WTC11 (cell line): ENCODE measurements around the gene GOLPH3. TPM values are rescaled to one million over a fixed set of nuclear protein-coding genes. Genes with fewer than 3 reads are reported as not detected.

Source experiments
- ATAC-seq: fragments of 200-7000 bp; cut with Tn5 transposase; 2 replicates; pipeline ENCODE4 v1.10.0; 2021; ENCODE audit warnings: mild to moderate bottlenecking, moderate library complexity
- CTCF ChIA-PET: fragments of 300-600 bp; sonication (Branson Sonifier 250); formaldehyde crosslinking; loops from one replicate; lab custom pipeline; 2021; ENCODE audit warnings: antibody characterized with exemption; lab: Charles Lee
- POLR2A ChIA-PET: fragments of 350-600 bp; sonication (Branson Sonifier 250); formaldehyde crosslinking; loops from one replicate; lab custom pipeline; 2021; ENCODE audit warnings: antibody characterized with exemption; lab: Charles Lee
- DNase-seq: peaks from one replicate; pipeline ENCODE4 v3.0.0; 2021; ENCODE audit warnings: low spot score
- H3K27ac Mint-ChIP-seq: 2 replicates; pipeline ENCODE4 v1.8.0; 2021; ENCODE audit warnings: mixed read lengths
- H3K27me3 Mint-ChIP-seq: 2 replicates; pipeline ENCODE4 v1.8.0; 2021; ENCODE audit warnings: low read depth, mild to moderate bottlenecking, moderate library complexity, mixed read lengths
- H3K36me3 Mint-ChIP-seq: 2 replicates; pipeline ENCODE4 v1.8.0; 2021; ENCODE audit warnings: mixed read lengths
- H3K4me1 Mint-ChIP-seq: 2 replicates; pipeline ENCODE4 v1.8.0; 2022; ENCODE audit warnings: mixed read lengths
- H3K4me3 Mint-ChIP-seq: 2 replicates; pipeline ENCODE4 v1.8.0; 2021; ENCODE audit warnings: mild to moderate bottlenecking, moderate library complexity, mixed read lengths
- H3K9me3 Mint-ChIP-seq: 2 replicates; pipeline ENCODE4 v1.8.0; 2021; ENCODE audit warnings: mixed read lengths
- AR ChIP-seq: fragments of 250-450 bp; sonication (Bioruptor Pico); IDR thresholded peaks from 2 replicates; pipeline ENCODE4 v1.9.0; 2021; ENCODE audit warnings: mild to moderate bottlenecking
- ATF2 ChIP-seq: sonication (generic); formaldehyde crosslinking; IDR thresholded peaks from 2 replicates; pipeline ENCODE4 v1.8.1; 2022; ENCODE audit warnings: low read depth, missing genetic modification reagents, borderline replicate concordance
- CTCF ChIP-seq: fragments of 200-600 bp; IDR thresholded peaks from 2 replicates; pipeline ENCODE4 v1.8.0; 2022; ENCODE audit warnings: antibody characterized with exemption
- E2F1 ChIP-seq: sonication (generic); formaldehyde crosslinking; IDR thresholded peaks from 2 replicates; pipeline ENCODE4 v1.8.0; 2022; ENCODE audit warnings: mild to moderate bottlenecking, missing genetic modification reagents
- ERG ChIP-seq: fragments of 250-450 bp; sonication (Bioruptor Pico); IDR thresholded peaks from 2 replicates; pipeline ENCODE4 v1.8.0; 2021; ENCODE audit warnings: mild to moderate bottlenecking
- FOXP4 ChIP-seq: sonication (generic); formaldehyde crosslinking; IDR thresholded peaks from 2 replicates; pipeline ENCODE4 v1.8.0; 2022; ENCODE audit warnings: mild to moderate bottlenecking, missing genetic modification reagents
- HMGA2 ChIP-seq: fragments of 250-450 bp; sonication (Bioruptor Pico); IDR thresholded peaks from 2 replicates; pipeline ENCODE4 v1.4.0; 2021; ENCODE audit warnings: mild to moderate bottlenecking, moderate library complexity
- NFE2L1 ChIP-seq: sonication (generic); formaldehyde crosslinking; IDR thresholded peaks from 2 replicates; pipeline ENCODE4 v1.8.1; 2023; ENCODE audit warnings: missing genetic modification reagents
- PRDM15 ChIP-seq: sonication (generic); formaldehyde crosslinking; IDR thresholded peaks from 2 replicates; pipeline ENCODE4 v1.8.0; 2022; ENCODE audit warnings: missing genetic modification reagents
- PRRX2 ChIP-seq: fragments of 250-450 bp; sonication (Bioruptor Pico); IDR thresholded peaks from 2 replicates; pipeline ENCODE4 v1.8.0; 2021; ENCODE audit warnings: mild to moderate bottlenecking
- SOX15 ChIP-seq: fragments of 250-450 bp; sonication (Bioruptor Pico); IDR thresholded peaks from 2 replicates; pipeline ENCODE4 v1.9.0; 2021; ENCODE audit warnings: mild to moderate bottlenecking
- STAT6 ChIP-seq: sonication (generic); formaldehyde crosslinking; conservative IDR thresholded peaks from 2 replicates; pipeline ENCODE4 v1.8.1; 2023; ENCODE audit warnings: mild to moderate bottlenecking, low read depth, missing genetic modification reagents, moderate library complexity
- TP53 ChIP-seq: sonication (generic); formaldehyde crosslinking; IDR thresholded peaks from 2 replicates; pipeline ENCODE4 v1.8.1; 2023; ENCODE audit warnings: mild to moderate bottlenecking, missing genetic modification reagents
- ZBTB21 ChIP-seq: sonication (generic); formaldehyde crosslinking; IDR thresholded peaks from 2 replicates; pipeline ENCODE4 v1.8.1; 2023; ENCODE audit warnings: mild to moderate bottlenecking, missing genetic modification reagents, borderline replicate concordance
- ZNF138 ChIP-seq: sonication (generic); formaldehyde crosslinking; conservative IDR thresholded peaks from 2 replicates; pipeline ENCODE4 v1.8.1; 2022; ENCODE audit warnings: mild to moderate bottlenecking, moderate library complexity, missing genetic modification reagents
- ZNF671 ChIP-seq: fragments of 250-450 bp; sonication (Bioruptor Pico); IDR thresholded peaks from 2 replicates; pipeline ENCODE4 v1.8.0; 2021; ENCODE audit warnings: mild to moderate bottlenecking
- total RNA-seq: library from RNA; stranded (reverse); gene quantifications from 3 replicates; pipeline ENCODE4 v1.2.3, GENCODE V29; 2021

The GOLPH3 gene
- total RNA-seq, 1 experiment from 2014 or later = 101 TPM

GRCh38 chr5:32151198-32151597 lies 22.9 kb downstream of the GOLPH3 start (continued):
- TF ChIP-seq STAT6 (no peak), E2F1 (no peak), ZNF138 (CRISPR knock-in tag) (no peak), HMGA2 (no peak)

- POLR2A ChIA-PET = no interaction called here
- peaks cover 6% of the 10 kb centered on the region for H3K36me3 Mint-ChIP-seq
These were observed 23.8 kb downstream of the GOLPH3 start for GRCh38 chr5:32150366-32150765.

More at GRCh38 chr5:32150366-32150765, 23.8 kb downstream of the GOLPH3 start:
- ATAC-seq (no peak), DNase-seq (no peak)
- Mint-ChIP-seq H3K9me3 (no peaks in the 10 kb centered on the region), H3K27ac (no peak overlapping the region), H3K4me1 (peaks cover 6% of the 10 kb centered on the region), H3K4me3 (no peak overlapping the region), H3K27me3 (no peaks in the 10 kb centered on the region)
- TF ChIP-seq CTCF (no peak), TP53 (CRISPR knock-in tag) (no peak), ZBTB21 (CRISPR knock-in tag) (no peak), AR (CRISPR knock-in tag) (no peak), HMGA2 (no peak), PRDM15 (CRISPR knock-in tag) (no peak), FOXP4 (no peak), ATF2 (CRISPR knock-in tag) (no peak), ERG (no peak), NFE2L1 (CRISPR knock-in tag) (no peak), ZNF671 (CRISPR knock-in tag) (no peak), PRRX2 (no peak), SOX15 (CRISPR knock-in tag) (no peak)
- CTCF ChIA-PET = interaction anchor here (0.7 kb wide), 1 partner anchor 23 kb away, joined by 3 read pairs; no protein-coding TSS in a partner anchor
